A673 (cell line): Measurements from ENCODE around the gene BLOC1S4. TPM values are rescaled to one million over a fixed set of nuclear protein-coding genes. Genes with fewer than 3 reads are reported as not detected.

Source experiments
- BruUV-seq: library from RNA; stranded (reverse); fragments of 400-500 nt; replicated peaks from 2 replicates; lab custom pipeline; 2021; lab: Mats Ljungman, UMichigan
- CTCF ChIA-PET: fragments of 300-600 bp; sonication (Branson Sonifier 250); formaldehyde crosslinking; loops from one replicate; lab custom pipeline; 2022; ENCODE audit warnings: antibody characterized with exemption; lab: Charles Lee
- POLR2A ChIA-PET: fragments of 300-600 bp; sonication (Branson Sonifier 250); formaldehyde crosslinking; loops from one replicate; lab custom pipeline; 2022; ENCODE audit warnings: antibody characterized with exemption; ENCODE audit not compliant: low non-redundant PET; lab: Charles Lee
- DNase-seq: peaks from one replicate; pipeline ENCODE4 v3.0.0-alpha.2; 2015; ENCODE audit warnings: low spot score
- H3K27ac ChIP-seq: fragments of 200-600 bp; sonication (generic); 2 replicates; pipeline ENCODE4 v1.5.1; 2016; ENCODE audit warnings: mixed run types, low read depth, mild to moderate bottlenecking, mixed read lengths, antibody characterized with exemption, low read length; ENCODE audit not compliant: poor library complexity, severe bottlenecking
- H3K27me3 ChIP-seq: fragments of 200-600 bp; sonication (generic); replicated peaks from 2 replicates; pipeline ENCODE4 v1.6.1; 2017; ENCODE audit warnings: mixed run types, low read depth, mild to moderate bottlenecking, mixed read lengths, antibody characterized with exemption, low read length; ENCODE audit not compliant: insufficient read depth, poor library complexity
- H3K36me3 ChIP-seq: fragments of 200-600 bp; sonication (generic); 2 replicates; pipeline ENCODE4 v1.6.1; 2016; ENCODE audit warnings: mixed run types, mild to moderate bottlenecking, mixed read lengths, antibody characterized with exemption, low read length; ENCODE audit not compliant: insufficient read depth, poor library complexity, severe bottlenecking
- H3K4me1 ChIP-seq: fragments of 200-600 bp; sonication (generic); 2 replicates; pipeline ENCODE4 v1.6.1; 2017; ENCODE audit warnings: mixed run types, mild to moderate bottlenecking, mixed read lengths, antibody characterized with exemption, low read length; ENCODE audit not compliant: insufficient read depth, poor library complexity, severe bottlenecking
- H3K4me3 ChIP-seq: fragments of 200-600 bp; sonication (generic); 2 replicates; pipeline ENCODE4 v1.5.1; 2016; ENCODE audit warnings: low read depth, mixed run types, mild to moderate bottlenecking, mixed read lengths, low read length; ENCODE audit not compliant: poor library complexity, severe bottlenecking
- H3K9me3 ChIP-seq: fragments of 200-600 bp; sonication (generic); 2 replicates; pipeline ENCODE4 v1.6.1; 2016; ENCODE audit warnings: mixed run types, low read depth, mild to moderate bottlenecking, mixed read lengths, antibody characterized with exemption, low read length; ENCODE audit not compliant: poor library complexity, severe bottlenecking
- EZH2 ChIP-seq: fragments of 200-600 bp; sonication (generic); IDR thresholded peaks from 2 replicates; pipeline ENCODE4 v1.6.1; 2017; ENCODE audit warnings: borderline replicate concordance, low read depth, mild to moderate bottlenecking, mixed read lengths, antibody characterized with exemption, low read length; ENCODE audit not compliant: poor library complexity, severe bottlenecking
- intact Hi-C: fragments of 100-400 bp; cut with micrococcal nuclease; formaldehyde crosslinking; loops from one replicate; pipeline ENCODE4 v1.10.0; 2022; ENCODE audit not compliant: unreplicated experiment
- total RNA-seq: library from RNA; stranded (reverse); gene quantifications from 2 replicates; pipeline ENCODE4 v1.2.3, GENCODE V29; 2021
- TF ChIP-seq, protein P1 (sequence below): fragments of 300-800, 200-600 bp; sonication (generic); conservative IDR thresholded peaks from 2 replicates; pipeline ENCODE4 v1.5.1; 2017; ENCODE audit warnings: low read depth, mild to moderate bottlenecking, antibody characterized with exemption, low read length, moderate library complexity, mixed read lengths

Gene BLOC1S4
- total RNA-seq, 1 experiment from 2014 or later: 12.3 TPM

DNA sequence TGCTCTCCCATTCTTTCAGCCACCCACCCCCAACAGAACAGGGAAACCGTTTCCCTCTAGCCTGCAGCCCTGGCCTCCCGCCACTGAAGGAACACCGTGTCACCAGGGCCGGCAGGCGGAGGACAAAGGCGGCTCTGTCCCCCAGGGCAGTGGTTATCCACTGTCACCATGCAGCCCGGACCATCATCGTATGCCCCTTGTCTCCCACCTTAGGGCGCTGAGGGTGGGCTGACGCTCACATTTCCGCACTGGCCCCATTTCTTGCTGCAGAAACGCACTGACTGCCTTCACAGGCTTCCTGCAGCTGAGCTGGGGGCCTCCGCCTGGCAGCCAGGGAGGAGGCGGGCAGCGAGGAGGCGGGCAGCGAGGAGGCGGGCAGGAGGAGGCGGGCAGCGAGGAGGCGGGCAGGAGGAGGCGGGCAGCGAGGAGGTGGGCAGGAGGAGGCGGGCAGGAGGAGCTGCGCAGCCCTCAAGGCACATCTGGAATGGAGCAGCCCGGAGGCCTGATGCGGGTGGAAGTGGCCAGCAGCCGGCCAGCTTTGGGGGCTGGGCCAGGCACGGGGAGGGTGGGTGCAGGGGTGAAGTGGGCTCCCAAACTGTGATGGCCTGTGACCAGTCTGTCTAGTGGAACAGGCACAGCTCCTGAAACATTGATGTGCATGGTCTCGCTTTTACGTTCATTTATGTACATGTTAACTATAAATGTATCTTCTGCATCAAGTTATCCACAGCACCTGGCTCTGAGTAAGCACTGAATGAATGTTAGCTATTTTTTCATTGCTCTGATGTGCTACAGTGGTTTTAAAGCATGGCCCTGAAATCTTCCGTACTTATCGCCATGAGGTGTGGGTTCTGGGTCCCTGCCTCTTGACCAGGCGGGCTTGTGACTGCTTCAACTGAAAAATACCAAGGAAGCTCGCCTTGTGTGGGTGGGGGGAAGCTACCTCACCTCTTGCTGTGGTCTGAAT is 46.0 kb downstream of the BLOC1S4 start:
- Histone ChIP-seq H3K27ac (no peak overlapping the region), H3K4me3 (no peak overlapping the region), H3K27me3 (no peaks in the 10 kb centered on the region), H3K4me1 (no peaks in the 10 kb centered on the region), H3K9me3 (no peaks in the 10 kb centered on the region), H3K36me3 (no peaks in the 10 kb centered on the region)
- CTCF ChIA-PET: no interaction called here
- no peak for DNase-seq
- POLR2A ChIA-PET: no interaction called here
- TF ChIP-seq, protein P1, sequence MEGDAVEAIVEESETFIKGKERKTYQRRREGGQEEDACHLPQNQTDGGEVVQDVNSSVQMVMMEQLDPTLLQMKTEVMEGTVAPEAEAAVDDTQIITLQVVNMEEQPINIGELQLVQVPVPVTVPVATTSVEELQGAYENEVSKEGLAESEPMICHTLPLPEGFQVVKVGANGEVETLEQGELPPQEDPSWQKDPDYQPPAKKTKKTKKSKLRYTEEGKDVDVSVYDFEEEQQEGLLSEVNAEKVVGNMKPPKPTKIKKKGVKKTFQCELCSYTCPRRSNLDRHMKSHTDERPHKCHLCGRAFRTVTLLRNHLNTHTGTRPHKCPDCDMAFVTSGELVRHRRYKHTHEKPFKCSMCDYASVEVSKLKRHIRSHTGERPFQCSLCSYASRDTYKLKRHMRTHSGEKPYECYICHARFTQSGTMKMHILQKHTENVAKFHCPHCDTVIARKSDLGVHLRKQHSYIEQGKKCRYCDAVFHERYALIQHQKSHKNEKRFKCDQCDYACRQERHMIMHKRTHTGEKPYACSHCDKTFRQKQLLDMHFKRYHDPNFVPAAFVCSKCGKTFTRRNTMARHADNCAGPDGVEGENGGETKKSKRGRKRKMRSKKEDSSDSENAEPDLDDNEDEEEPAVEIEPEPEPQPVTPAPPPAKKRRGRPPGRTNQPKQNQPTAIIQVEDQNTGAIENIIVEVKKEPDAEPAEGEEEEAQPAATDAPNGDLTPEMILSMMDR: no peak
- TF ChIP-seq EZH2: no peak
- intact Hi-C loops: no loop called here
- no TSS peak for BruUV-seq

DNA sequence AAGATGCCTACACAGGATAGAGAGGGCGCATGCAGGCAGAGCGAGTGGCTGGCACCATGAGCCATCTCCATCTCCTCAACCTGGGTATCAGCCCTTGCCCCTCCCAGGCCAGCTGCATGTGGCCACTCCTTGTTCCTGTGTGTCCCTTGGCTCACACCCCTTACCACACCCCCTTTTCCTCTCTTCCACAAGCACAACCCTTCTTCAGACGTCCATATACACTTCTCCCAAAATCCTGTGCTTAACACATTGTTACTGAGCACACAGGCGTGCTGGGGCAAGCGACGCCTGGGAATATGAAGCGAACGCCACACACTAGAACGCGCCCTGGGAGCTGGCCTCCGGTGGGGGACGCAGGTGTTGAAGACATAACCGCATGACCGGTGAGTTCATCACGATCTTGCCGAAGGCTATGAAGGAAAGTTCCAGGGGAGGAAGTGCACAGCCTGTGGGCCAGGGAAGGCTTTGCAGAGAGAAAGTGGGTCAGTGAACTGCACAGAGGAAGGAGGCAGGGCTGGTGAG is 47.4 kb downstream of the BLOC1S4 start:
- ChIA-PET CTCF (no interaction called here), POLR2A (no interaction called here)
- no peaks in the 10 kb centered on the region for H3K4me1 ChIP-seq
- no peak for DNase-seq
- intact Hi-C loops: no loop called here
- no peaks in the 10 kb centered on the region for H3K36me3 ChIP-seq
- H3K4me3 ChIP-seq: no peak overlapping the region
- no peaks in the 10 kb centered on the region for H3K9me3 ChIP-seq
- H3K27me3 ChIP-seq: no peaks in the 10 kb centered on the region
- no TSS peak for BruUV-seq
- H3K27ac ChIP-seq: no peak overlapping the region
- no peak for TF ChIP-seq EZH2
- TF ChIP-seq, protein P1: no peak

DNA sequence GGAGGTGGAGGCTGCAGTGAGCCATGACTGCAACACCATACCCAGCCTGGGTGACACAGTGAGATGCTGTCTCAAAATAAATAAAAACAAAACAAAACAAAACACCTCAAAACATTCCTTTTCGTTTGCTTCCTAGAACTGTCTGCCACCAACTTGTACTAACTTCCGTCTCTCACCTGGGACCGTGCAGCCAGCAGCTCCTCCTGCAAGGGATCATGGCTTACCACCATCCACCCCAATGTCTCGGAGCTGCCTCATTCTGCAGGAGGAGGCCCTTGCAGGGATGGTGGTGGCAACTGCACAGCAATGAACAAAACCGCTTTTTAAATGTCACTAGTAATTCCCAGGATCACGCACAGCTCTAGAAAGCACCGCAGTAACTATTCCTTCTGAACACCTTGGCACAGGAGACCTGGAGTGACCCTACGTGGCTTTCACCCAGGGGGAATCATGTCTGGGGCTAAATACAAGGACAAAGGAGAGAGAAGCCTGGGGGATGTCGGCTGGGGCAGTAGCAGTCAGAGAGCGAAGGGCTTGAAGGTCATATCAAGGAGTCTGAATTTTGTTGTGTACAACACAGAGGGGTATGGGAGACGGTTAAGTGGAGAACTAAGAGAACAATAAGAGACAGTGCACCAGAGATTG is 49.1 kb downstream of the BLOC1S4 start:
- TF ChIP-seq, protein P1: no peak
- TF ChIP-seq EZH2: no peak
- Histone ChIP-seq H3K9me3 (no peaks in the 10 kb centered on the region), H3K4me1 (no peaks in the 10 kb centered on the region), H3K27ac (no peak overlapping the region), H3K36me3 (no peaks in the 10 kb centered on the region), H3K4me3 (no peak overlapping the region), H3K27me3 (no peaks in the 10 kb centered on the region)
- CTCF ChIA-PET: no interaction called here
- BruUV-seq: no TSS peak
- POLR2A ChIA-PET: no interaction called here
- DNase-seq: no peak
- intact Hi-C loops: no loop called here
